Measurements from ENCODE around the gene MEMO1.
A peak's percentile ranks its signal among the peaks of the same experiment; 100 is the strongest.

GRCh38 chr2:32010670-32011484 is at the start of gene MEMO1:
- 0 out of 2 replicates have a peak, but pooled peaks have one; percentile 12 for TF ChIP-seq CTCF (conservative IDR thresholded peaks at IDR 0.05; ENCODE audit: low read depth, low read length)
- TF ChIP-seq, protein P1, sequence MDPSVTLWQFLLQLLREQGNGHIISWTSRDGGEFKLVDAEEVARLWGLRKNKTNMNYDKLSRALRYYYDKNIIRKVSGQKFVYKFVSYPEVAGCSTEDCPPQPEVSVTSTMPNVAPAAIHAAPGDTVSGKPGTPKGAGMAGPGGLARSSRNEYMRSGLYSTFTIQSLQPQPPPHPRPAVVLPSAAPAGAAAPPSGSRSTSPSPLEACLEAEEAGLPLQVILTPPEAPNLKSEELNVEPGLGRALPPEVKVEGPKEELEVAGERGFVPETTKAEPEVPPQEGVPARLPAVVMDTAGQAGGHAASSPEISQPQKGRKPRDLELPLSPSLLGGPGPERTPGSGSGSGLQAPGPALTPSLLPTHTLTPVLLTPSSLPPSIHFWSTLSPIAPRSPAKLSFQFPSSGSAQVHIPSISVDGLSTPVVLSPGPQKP (IDR thresholded peaks at IDR 0.05; ENCODE audit: borderline replicate concordance, low read depth, low read length), result no peak
- no peak for TF ChIP-seq SMC3 (IDR thresholded peaks at IDR 0.05; ENCODE audit: low read depth, low read length)
- no peak for TF ChIP-seq CEBPB (IDR thresholded peaks at IDR 0.05; ENCODE audit: low read depth, low read length)
- peak; percentile 63 for TF ChIP-seq POLR2A (IDR thresholded peaks at IDR 0.05; ENCODE audit: low read depth, low read length)
- TF ChIP-seq CHD1 (IDR thresholded peaks at IDR 0.05; ENCODE audit: low read depth, low read length), result no peak
- TF ChIP-seq RFX5 (IDR thresholded peaks at IDR 0.05; ENCODE audit: low read depth, low read length), result no peak
- TF ChIP-seq BHLHE40 (IDR thresholded peaks at IDR 0.05; ENCODE audit: low read depth, low read length), result peak; percentile 41; the same call in 1 of the 2 replicates
- no peak for TF ChIP-seq RCOR1 (IDR thresholded peaks at IDR 0.05; ENCODE audit: insufficient replicate concordance, low read length)
- TF ChIP-seq MAZ (IDR thresholded peaks at IDR 0.05; ENCODE audit: borderline replicate concordance, low read depth, low read length), result peak; percentile 97

Measured in IMR-90 (cell line).